Esophagus squamous epithelium (tissue), 5 donors: ENCODE results near the gene PTPRN2. TPM values are rescaled to one million over a fixed set of nuclear protein-coding genes. Genes with fewer than 3 reads are reported as not detected.

Source experiments
- DNase-seq: peaks from one replicate; lab custom pipeline; 2025; lab: John Stamatoyannopoulos, UW
- H3K27ac ChIP-seq, 4 donors: fragments of 200-600 bp; sonication (generic); one replicate each; pipeline ENCODE4 v1.5.1; 2016 to 2019; ENCODE audit warnings: mild to moderate bottlenecking in 1 of 4
- H3K27me3 ChIP-seq, 4 donors: fragments of 200-600 bp; sonication (generic); 1 replicate in 3 of 4; 2 replicates in 1 of 4; pipeline versions ENCODE4 v1.5.1 to v1.6.0; 2017 to 2021; ENCODE audit warnings: antibody characterized with exemption in 1 of 4
- H3K36me3 ChIP-seq, 3 donors: fragments of 200-600 bp; sonication (generic); one replicate each; pipeline ENCODE4 v1.5.1; 2016 to 2019
- H3K4me1 ChIP-seq, 3 donors: fragments of 200-600 bp; sonication (generic); one replicate each; pipeline ENCODE4 v1.5.1; 2017 to 2019
- H3K4me3 ChIP-seq, 4 donors: fragments of 200-600 bp; sonication (generic); 1 replicate in 3 of 4; 2 replicates in 1 of 4; pipeline ENCODE4 v1.5.1; 2016 to 2019; ENCODE audit warnings: mild to moderate bottlenecking in 2 of 4, moderate library complexity in 1 of 4
- H3K9me3 ChIP-seq, 3 donors: fragments of 200-600 bp; sonication (generic); one replicate each; pipeline ENCODE4 v1.5.1; 2016 to 2019
- POLR2A ChIP-seq, 4 donors: fragments of 450-650 bp; IDR thresholded peaks; one replicate each; pipeline ENCODE4 v1.6.1; 2017; ENCODE audit warnings: antibody characterized with exemption in 4 of 4, mild to moderate bottlenecking in 4 of 4, moderate library complexity in 3 of 4
- WGBS, 2 donors: methylation state at CpG; one replicate each; pipeline ENCODE4 v1.1.5; 2018; 5-methylcytosine and 5-hydroxymethylcytosine counted together
- intact Hi-C: fragments of 100-400 bp; cut with DNase I; formaldehyde crosslinking; loops from one replicate; pipeline ENCODE4 v1.15.0; 2022
- total RNA-seq, 4 donors: library from RNA; depleted of rRNA; stranded (reverse); fragments of >200 nt; gene quantifications; one replicate each; pipeline ENCODE4 v1.1.0, GENCODE V29; 2016
- TF ChIP-seq, protein P1 (sequence below), 6 experiments: fragments of 450-650 bp in 4 of 6; fragments of 200-600 bp in 2 of 6; sonication (generic) in 2 of 6; IDR thresholded peaks; one replicate each; pipeline ENCODE4 v1.5.1; 2016 to 2019; ENCODE audit warnings: antibody characterized with exemption in 6 of 6, mild to moderate bottlenecking in 4 of 6, moderate library complexity in 4 of 6
- donor health status: DM: yes; HTN: yes; CAD: no.

Gene PTPRN2
- total RNA-seq, 4 donors from 2014 or later, result 0.38 to 2.7 (median 1.0) TPM

DNA sequence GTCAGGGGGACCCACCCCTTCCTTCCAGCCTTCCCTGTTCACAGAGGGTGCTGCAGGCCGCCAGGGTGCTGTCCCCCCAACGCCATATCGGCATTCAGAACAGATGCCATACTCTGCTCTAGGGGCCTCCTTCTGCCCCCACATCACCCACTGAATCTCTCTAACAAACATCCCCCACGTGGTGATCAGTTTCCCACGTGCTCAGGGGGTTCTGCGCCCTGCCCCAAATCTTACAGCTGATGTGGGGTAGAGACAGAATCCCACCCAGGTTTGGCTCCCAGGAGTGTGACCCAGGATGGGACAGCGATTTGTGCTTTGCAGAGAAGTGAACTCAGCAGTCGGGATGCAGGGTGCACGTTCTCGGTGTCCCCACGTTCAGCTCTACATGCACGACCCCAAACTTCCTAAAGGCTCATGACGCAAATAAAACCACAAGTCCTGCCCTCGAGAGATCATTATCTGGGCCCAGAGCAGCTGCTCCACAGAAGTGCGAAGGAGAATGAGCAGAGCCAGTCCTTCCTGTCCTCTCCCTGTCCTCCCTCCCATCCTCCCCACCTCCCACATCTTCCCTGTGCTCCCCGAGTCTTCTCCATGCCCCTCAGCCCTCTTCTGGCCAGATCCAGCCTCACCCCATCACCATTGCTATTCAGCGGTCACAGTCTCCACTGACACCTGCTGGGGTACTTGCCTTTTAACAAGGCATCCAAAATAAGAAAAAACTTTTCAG is 827.5 kb downstream of the PTPRN2 start:
- 59 to 72% methylated on average over 12 to 15 of the region's 17 CpGs for WGBS, 2 donors
- intact Hi-C loops, result no loop called here

DNA sequence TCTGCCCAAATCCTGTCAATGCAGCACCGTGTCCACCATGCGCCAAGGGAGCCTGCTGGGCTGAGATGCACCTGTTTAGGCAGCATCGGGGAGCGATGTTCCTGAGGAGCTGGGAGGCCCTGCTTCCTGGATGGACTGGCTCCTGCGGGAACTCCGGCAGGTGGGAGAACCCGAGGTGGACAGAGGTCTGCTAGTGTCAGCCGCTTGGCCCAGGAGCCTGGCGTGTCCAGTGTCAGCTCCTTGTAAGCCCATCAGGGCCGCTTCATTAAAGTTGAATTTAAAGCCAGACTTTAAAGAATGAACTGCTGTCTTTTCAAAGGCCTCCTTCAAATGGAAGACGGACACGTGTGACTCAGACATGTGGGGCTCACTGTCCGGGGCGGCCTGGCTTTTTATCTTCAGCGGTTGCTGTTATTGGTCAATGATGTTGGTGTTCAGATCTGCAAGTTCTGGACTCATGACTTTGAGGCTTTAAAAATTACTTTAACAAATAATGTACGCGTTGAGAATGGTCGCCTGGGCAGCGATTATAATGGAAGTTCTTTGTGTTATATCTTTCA is 828.3 kb downstream of the PTPRN2 start:
- DNase-seq, result no peak
- 81% methylated on average over 13 to 16 of the region's 19 CpGs for whole genome bisulfite sequencing, 2 donors

More for the DNA sequence above, 827.5 kb downstream of the PTPRN2 start:
- no peak for DNase-seq
- no peaks in the 10 kb centered on the region for H3K27me3 ChIP-seq
- no peaks in the 10 kb centered on the region for H3K4me1 ChIP-seq
- H3K27ac ChIP-seq, result no peak overlapping the region
- H3K36me3 ChIP-seq, result no peaks in the 10 kb centered on the region
- H3K4me3 ChIP-seq, result no peak overlapping the region
- peaks cover 0 to 19% (median 0%) of the 10 kb centered on the region in 3 donors for H3K9me3 ChIP-seq
- no peak for TF ChIP-seq POLR2A (IDR thresholded peaks at IDR 0.05)
- TF ChIP-seq, protein P1, sequence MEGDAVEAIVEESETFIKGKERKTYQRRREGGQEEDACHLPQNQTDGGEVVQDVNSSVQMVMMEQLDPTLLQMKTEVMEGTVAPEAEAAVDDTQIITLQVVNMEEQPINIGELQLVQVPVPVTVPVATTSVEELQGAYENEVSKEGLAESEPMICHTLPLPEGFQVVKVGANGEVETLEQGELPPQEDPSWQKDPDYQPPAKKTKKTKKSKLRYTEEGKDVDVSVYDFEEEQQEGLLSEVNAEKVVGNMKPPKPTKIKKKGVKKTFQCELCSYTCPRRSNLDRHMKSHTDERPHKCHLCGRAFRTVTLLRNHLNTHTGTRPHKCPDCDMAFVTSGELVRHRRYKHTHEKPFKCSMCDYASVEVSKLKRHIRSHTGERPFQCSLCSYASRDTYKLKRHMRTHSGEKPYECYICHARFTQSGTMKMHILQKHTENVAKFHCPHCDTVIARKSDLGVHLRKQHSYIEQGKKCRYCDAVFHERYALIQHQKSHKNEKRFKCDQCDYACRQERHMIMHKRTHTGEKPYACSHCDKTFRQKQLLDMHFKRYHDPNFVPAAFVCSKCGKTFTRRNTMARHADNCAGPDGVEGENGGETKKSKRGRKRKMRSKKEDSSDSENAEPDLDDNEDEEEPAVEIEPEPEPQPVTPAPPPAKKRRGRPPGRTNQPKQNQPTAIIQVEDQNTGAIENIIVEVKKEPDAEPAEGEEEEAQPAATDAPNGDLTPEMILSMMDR (IDR thresholded peaks at IDR 0.05), result no peak

DNA sequence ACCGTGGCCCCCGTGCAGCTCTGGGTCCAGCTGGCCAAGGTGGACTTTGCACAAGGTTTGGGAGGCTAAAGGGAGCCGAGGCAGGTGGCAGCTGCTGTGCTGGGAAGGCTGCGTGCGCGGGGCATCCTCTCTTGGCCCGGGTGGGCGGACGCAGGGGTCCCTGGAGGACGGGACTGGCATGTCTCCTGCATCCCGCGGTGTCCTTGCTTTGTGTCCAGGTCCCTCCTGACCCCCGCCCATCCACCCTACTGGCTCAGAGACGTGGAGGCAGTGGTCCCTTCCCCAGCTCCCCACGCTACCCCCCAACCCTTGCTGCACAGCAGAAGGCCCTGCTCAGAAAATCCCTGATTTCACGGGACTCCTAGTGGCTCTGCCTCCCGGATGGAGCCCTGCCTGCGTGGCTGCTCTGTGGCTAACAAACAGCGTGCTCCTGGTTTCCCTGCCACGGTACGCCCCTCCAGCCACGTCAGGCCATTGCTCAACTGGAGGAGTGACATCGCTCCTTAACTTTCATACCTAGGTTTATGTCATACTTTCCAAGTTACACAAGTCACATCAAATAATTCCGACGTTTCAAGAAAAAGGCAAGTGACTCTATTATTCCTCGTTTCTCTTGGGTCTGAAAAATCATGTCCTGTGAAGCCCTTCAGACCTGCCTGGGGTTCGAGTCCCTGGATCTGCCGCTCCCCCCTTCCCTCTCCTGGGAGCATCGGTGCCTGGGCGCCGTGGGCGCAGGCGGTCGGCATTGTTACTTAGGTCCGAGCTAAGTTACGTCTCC is 829.0 kb downstream of the PTPRN2 start:
- TF ChIP-seq POLR2A (IDR thresholded peaks at IDR 0.05), result no peak
- TF ChIP-seq, protein P1 (IDR thresholded peaks at IDR 0.05), result no peak
- no peaks in the 10 kb centered on the region for H3K27me3 ChIP-seq
- no peak for DNase-seq
- H3K9me3 ChIP-seq, result peaks cover 0 to 11% (median 0%) of the 10 kb centered on the region in 3 donors
- intact Hi-C loops, result no loop called here
- H3K4me1 ChIP-seq, result no peaks in the 10 kb centered on the region
- H3K27ac ChIP-seq, result no peak overlapping the region
- H3K36me3 ChIP-seq, result no peaks in the 10 kb centered on the region
- no peak overlapping the region for H3K4me3 ChIP-seq
- 80 to 82% methylated on average over 17 to 20 of the region's 36 CpGs for WGBS, 2 donors

More for the DNA sequence above, 828.3 kb downstream of the PTPRN2 start:
- TF ChIP-seq, protein P1 (IDR thresholded peaks at IDR 0.05), result no peak
- TF ChIP-seq POLR2A (IDR thresholded peaks at IDR 0.05), result no peak
- Histone ChIP-seq H3K9me3 (peaks cover 0 to 15% (median 0%) of the 10 kb centered on the region in 3 donors), H3K4me1 (no peaks in the 10 kb centered on the region), H3K4me3 (no peak overlapping the region), H3K27me3 (no peaks in the 10 kb centered on the region), H3K36me3 (no peaks in the 10 kb centered on the region), H3K27ac (no peak overlapping the region)
- intact Hi-C loops, result no loop called here

DNA sequence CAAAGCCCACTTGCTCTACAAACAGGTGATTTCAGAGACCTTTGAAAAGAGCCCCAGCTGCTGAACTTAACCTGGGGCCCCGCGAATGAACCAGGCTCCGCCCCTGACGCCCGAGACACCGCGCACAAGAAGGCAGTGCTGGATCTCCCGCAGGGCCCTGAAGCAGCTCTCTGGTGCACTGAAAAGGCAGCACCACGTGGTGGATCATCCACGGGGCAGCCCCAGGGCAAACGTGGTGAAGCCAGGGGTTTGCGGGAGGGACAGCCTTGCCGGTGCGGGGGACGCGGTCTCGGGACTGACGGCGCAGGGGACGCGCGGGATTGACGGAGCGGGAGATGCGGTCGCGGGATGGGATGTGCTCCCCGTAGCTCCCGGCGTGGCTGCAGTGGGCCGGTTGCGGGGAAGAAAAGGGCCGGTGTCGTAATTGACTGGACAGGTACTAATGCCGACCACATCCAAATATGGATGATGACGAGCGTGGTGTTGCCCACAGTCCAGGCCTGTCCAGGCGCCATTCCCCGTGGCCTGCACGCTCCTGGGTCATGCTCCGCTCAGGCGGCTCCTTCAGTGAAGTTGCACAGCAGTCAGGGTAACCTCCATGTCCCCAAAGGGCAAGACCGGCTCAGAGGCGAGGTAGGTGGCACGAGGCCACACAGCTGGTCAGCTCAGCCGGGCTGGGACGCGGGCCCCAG is 829.7 kb downstream of the PTPRN2 start:
- H3K4me1 ChIP-seq, result no peaks in the 10 kb centered on the region
- no peaks in the 10 kb centered on the region for H3K27me3 ChIP-seq
- TF ChIP-seq, protein P1 (IDR thresholded peaks at IDR 0.05), result no peak
- no peak for TF ChIP-seq POLR2A (IDR thresholded peaks at IDR 0.05)
- no peaks in the 10 kb centered on the region for H3K36me3 ChIP-seq
- no peak overlapping the region for H3K4me3 ChIP-seq
- H3K9me3 ChIP-seq, result peaks cover 0 to 3% (median 0%) of the 10 kb centered on the region in 3 donors
- no peak for DNase-seq
- WGBS, 2 donors, result 86 to 93% methylated on average over 10 to 31 of the region's 48 CpGs
- no peak overlapping the region for H3K27ac ChIP-seq
- intact Hi-C loops, result no loop called here
